ENCODE results near the gene TBC1D16. TPM values are rescaled to one million over a fixed set of nuclear protein-coding genes. Genes with fewer than 3 reads are reported as not detected.
"Not testable (repeated sequence)": the region's sequence is repeated elsewhere in the genome, so short reads cannot be mapped to it uniquely, and the experiment has no call there.

Gene TBC1D16
- total and polyA plus RNA-seq, 7 donors: 1.7 to 11.4 (median 6.5) TPM

GRCh38 chr17:79997011-79997660 is 38.5 kb downstream of the TBC1D16 start:
- intact Hi-C loops (cut with DNase I): loop anchor here in 1 of 2 donors (10.0 kb wide), 1 partner anchor 152 kb away; no protein-coding TSS in a partner anchor

GRCh38 chr17:79996291-79996690 is 39.4 kb downstream of the TBC1D16 start:
- WGBS, 3 donors: 89 to 94% (median 90%) methylated on average over 12 of the region's 12 CpGs
- peaks cover 0 to 36% (median 0%) of the 10 kb centered on the region in 3 donors for H3K27me3 ChIP-seq (ENCODE audit: insufficient read depth in 3 of 3, low read length in 2 of 3)
- H3K36me3 ChIP-seq (ENCODE audit: insufficient read depth in 1 of 2, low read depth in 1 of 2): no peaks in the 10 kb centered on the region
- H3K9me3 ChIP-seq: no peaks in the 10 kb centered on the region
- ATAC-seq: no peak
- no peak for TF ChIP-seq CTCF (IDR thresholded peaks at IDR 0.05)
- intact Hi-C loops (cut with DNase I): loop anchor here in 1 of 2 donors (10.0 kb wide), 1 partner anchor 151 kb away; no protein-coding TSS in a partner anchor
- no peak overlapping the region for H3K27ac ChIP-seq
- no peak overlapping the region for H3K4me3 ChIP-seq
- DNase-seq: no peak
- H3K4me1 ChIP-seq: no peaks in the 10 kb centered on the region

More at GRCh38 chr17:79997011-79997660, 38.5 kb downstream of the TBC1D16 start:
- no peaks in the 10 kb centered on the region for H3K36me3 ChIP-seq (ENCODE audit: insufficient read depth in 1 of 2, low read depth in 1 of 2)
- DNase-seq (no peak), ATAC-seq (peak in 1 of 4 donors; percentile 21)
- no peaks in the 10 kb centered on the region for H3K4me1 ChIP-seq
- H3K4me3 ChIP-seq: no peak overlapping the region
- no peak overlapping the region for H3K27ac ChIP-seq
- no peaks in the 10 kb centered on the region for H3K9me3 ChIP-seq
- H3K27me3 ChIP-seq (ENCODE audit: insufficient read depth in 3 of 3, low read length in 2 of 3): peaks cover 0 to 34% (median 0%) of the 10 kb centered on the region in 3 donors
- WGBS, 3 donors: 77 to 80% (median 77%) methylated on average over 15 of the region's 15 CpGs
- no peak for TF ChIP-seq CTCF (IDR thresholded peaks at IDR 0.05)

- H3K36me3 ChIP-seq (ENCODE audit: insufficient read depth in 1 of 2, low read depth in 1 of 2): no peaks in the 10 kb centered on the region
- TF ChIP-seq CTCF (IDR thresholded peaks at IDR 0.05): no peak
- intact Hi-C loops (cut with DNase I): loop anchor here in 1 of 2 donors (10.0 kb wide), 1 partner anchor 151 kb away; no protein-coding TSS in a partner anchor
- DNase-seq (no peak), ATAC-seq (no peak)
- peaks cover 0 to 38% (median 0%) of the 10 kb centered on the region in 3 donors for H3K27me3 ChIP-seq (ENCODE audit: insufficient read depth in 3 of 3, low read length in 2 of 3)
- H3K4me1 ChIP-seq: no peaks in the 10 kb centered on the region
- 96 to 97% (median 97%) methylated on average over 8 of the region's 8 CpGs for WGBS, 3 donors
- no peaks in the 10 kb centered on the region for H3K9me3 ChIP-seq
- no peak overlapping the region for H3K27ac ChIP-seq
- H3K4me3 ChIP-seq: no peak overlapping the region
These were observed 40.0 kb downstream of the TBC1D16 start for GRCh38 chr17:79995696-79996095.

GRCh38 chr17:79994602-79995001 is 41.1 kb downstream of the TBC1D16 start:
- no peak for DNase-seq
- H3K4me1 ChIP-seq: no peaks in the 10 kb centered on the region
- intact Hi-C loops (cut with DNase I): loop anchor here (5.0 to 10.0 kb wide), 5 partner anchors 150 to 252 kb away; no protein-coding TSS in a partner anchor

GRCh38 chr17:79994228-79994569 is 41.5 kb downstream of the TBC1D16 start:
- DNase-seq; ATAC-seq; H3K27ac ChIP-seq; H3K9me3 ChIP-seq; H3K36me3 ChIP-seq (ENCODE audit: insufficient read depth in 1 of 2, low read depth in 1 of 2); H3K4me3 ChIP-seq; H3K4me1 ChIP-seq: not testable (repeated sequence)
- H3K27me3 ChIP-seq (ENCODE audit: insufficient read depth in 3 of 3, low read length in 2 of 3): peaks cover 0 to 42% (median 0%) of the 10 kb centered on the region in 3 donors
- 71 to 86% (median 73%) methylated on average over 4 of the region's 4 CpGs for WGBS, 3 donors
- intact Hi-C loops (cut with DNase I): loop anchor here (5.0 to 10.0 kb wide), 5 partner anchors 149 to 252 kb away; no protein-coding TSS in a partner anchor

More at GRCh38 chr17:79994602-79995001, 41.1 kb downstream of the TBC1D16 start:
- Histone ChIP-seq H3K27me3 (ENCODE audit: insufficient read depth in 3 of 3, low read length in 2 of 3) (peaks cover 0 to 42% (median 0%) of the 10 kb centered on the region in 3 donors), H3K4me3 (no peak overlapping the region), H3K9me3 (no peaks in the 10 kb centered on the region), H3K27ac (no peak overlapping the region), H3K36me3 (ENCODE audit: insufficient read depth in 1 of 2, low read depth in 1 of 2) (no peaks in the 10 kb centered on the region)
- WGBS, 3 donors: 92 to 94% (median 94%) methylated on average over 13 of the region's 13 CpGs
- TF ChIP-seq CTCF (IDR thresholded peaks at IDR 0.05): no peak
- ATAC-seq: no peak
